ENCODE data around the gene SND1.

Gene SND1

GRCh38 chr7:127903892-127904669 is 252.1 kb downstream of the SND1 start:
- no peak for TF ChIP-seq CTCF (IDR thresholded peaks at IDR 0.05)

GRCh38 chr7:127904670-127904985 is 252.6 kb downstream of the SND1 start:
- TF ChIP-seq CTCF (IDR thresholded peaks at IDR 0.05): no peak

- TF ChIP-seq CTCF (IDR thresholded peaks at IDR 0.05): no peak
These were observed 253.0 kb downstream of the SND1 start for GRCh38 chr7:127905021-127905420.

GRCh38 chr7:127905491-127906330 is 253.7 kb downstream of the SND1 start:
- no peak for TF ChIP-seq CTCF (IDR thresholded peaks at IDR 0.05)

DNA sequence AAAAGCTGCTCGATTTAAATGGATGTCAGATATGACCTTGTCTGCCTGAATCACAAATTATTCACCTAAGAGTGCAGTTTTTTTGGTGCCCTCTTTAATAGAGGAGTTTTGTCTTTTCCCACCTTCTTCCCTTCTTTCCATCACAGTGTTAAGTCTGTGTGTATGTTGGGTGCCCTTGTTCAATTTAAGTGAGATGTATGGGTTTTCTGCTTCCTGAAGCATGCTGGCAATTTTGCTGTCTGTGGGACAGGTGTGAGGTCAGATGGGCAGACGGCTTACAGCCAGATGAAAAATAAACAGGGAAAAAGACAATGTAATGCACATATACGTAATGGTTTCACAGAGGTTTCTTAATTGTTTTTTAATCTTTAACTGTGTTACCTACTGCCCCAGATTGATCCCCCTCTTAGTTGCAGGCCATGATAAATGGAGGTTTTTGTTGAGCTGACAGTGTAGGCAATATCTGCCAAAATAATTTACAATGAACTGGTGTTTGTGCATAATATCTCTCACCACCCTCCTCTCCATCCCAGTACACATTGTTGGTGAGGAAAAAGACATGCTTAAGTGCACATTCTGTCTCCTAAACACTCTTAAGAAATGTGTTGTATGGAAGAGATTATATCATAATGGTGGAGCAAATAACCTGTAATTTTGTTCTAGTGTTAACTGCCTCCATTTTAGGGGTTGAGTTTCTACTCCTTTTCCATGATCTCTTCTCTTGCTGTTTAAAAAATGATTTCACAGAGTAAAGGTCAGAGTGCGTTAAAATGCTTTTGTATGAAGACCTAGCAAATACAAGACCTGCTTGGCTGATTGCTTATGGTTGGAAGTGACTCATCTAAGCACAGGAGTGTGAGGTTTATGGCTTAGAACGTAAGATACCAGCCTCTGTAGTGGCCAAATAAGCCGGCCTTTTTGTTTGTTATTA is 255.4 kb downstream of the SND1 start:
- no peak for TF ChIP-seq CTCF (IDR thresholded peaks at IDR 0.05)

DNA sequence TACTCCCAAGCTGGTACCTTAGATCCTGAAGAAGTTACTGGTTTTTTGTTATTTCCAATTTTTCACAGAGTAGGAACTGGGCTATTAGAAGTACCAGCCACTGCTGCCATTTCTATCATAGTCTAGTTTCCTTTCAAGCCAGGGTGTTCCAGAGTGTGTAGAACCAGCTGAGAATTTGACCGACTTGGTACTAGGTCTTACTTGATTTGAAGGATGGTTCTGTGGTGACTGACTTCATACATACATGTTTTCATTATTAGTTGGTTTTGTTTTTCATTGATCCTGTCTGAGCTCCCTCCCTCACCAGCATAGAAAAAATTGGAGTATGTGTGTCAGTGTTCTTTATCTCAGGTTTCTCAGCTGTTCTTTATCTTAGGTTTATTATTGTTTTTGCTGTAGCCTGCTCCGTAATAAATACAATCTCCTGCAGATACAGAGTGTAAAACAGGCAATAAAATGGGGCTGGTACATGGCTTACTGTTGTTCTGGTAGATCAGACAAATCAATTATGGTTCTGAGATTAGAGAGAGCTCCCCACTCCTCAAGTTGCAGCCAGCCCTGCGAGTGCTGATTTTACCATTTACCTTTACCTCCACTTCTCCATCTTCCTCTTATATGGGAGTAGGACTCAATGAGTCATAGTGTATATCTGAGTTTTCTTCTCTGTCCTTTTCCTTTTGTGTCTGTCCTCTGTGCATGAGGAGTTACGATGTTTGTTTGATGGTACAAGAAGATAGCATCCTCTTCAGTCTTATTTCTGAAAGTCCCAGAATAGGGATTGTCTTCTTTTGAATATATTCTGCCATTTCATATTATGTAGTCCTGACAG is 256.6 kb downstream of the SND1 start:
- TF ChIP-seq CTCF (IDR thresholded peaks at IDR 0.05): no peak

All from LNCAP (cell line).